PC-3 (cell line): ENCODE measurements around the gene BRF1. TPM values are rescaled to one million over a fixed set of nuclear protein-coding genes. Genes with fewer than 3 reads are reported as not detected.

ENCODE experiments used
- ATAC-seq: fragments of 200-7000 bp; cut with Tn5 transposase; 2 replicates; pipeline ENCODE4 v1.9.1; 2020; ENCODE audit warnings: mild to moderate bottlenecking, moderate library complexity
- BruUV-seq: library from RNA; stranded (reverse); fragments of 400-500 nt; replicated peaks from 2 replicates; lab custom pipeline; 2021; lab: Mats Ljungman, UMichigan
- CTCF ChIA-PET: fragments of 300-600 bp; sonication (Branson Sonifier 250); formaldehyde crosslinking; loops from one replicate; lab custom pipeline; 2022; ENCODE audit warnings: antibody characterized with exemption; lab: Charles Lee
- POLR2A ChIA-PET: fragments of 300-600 bp; sonication (Branson Sonifier 250); formaldehyde crosslinking; loops from one replicate; lab custom pipeline; 2022; ENCODE audit warnings: antibody characterized with exemption; ENCODE audit not compliant: unreplicated experiment; lab: Charles Lee
- DNase-seq: peaks from one replicate; pipeline ENCODE4 v3.0.0-alpha.2; 2015
- H2AFZ ChIP-seq: fragments of 300-600 bp; sonication (generic); 2 replicates; pipeline ENCODE4 v1.6.0; 2016; ENCODE audit warnings: antibody characterized with exemption, low read length
- H3F3A ChIP-seq: fragments of 300-600 bp; sonication (generic); one replicate; pipeline ENCODE4 v1.6.0; 2017; ENCODE audit warnings: antibody characterized with exemption, low read length, control low read depth, mild to moderate bottlenecking; ENCODE audit not compliant: unreplicated experiment
- H3K27ac ChIP-seq: fragments of 300-600 bp; sonication (generic); 2 replicates; pipeline ENCODE4 v1.5.1; 2016; ENCODE audit warnings: mild to moderate bottlenecking, low read length
- H3K27me3 ChIP-seq: fragments of 300-600 bp; sonication (generic); 2 replicates; pipeline ENCODE4 v1.6.1; 2016; ENCODE audit warnings: low read length, mixed read lengths
- H3K36me3 ChIP-seq: fragments of 300-600 bp; sonication (generic); 2 replicates; pipeline ENCODE4 v1.6.1; 2016; ENCODE audit warnings: low read depth, mixed run types, low read length, mixed read lengths
- H3K4me1 ChIP-seq: fragments of 300-600 bp; sonication (generic); 2 replicates; pipeline ENCODE4 v1.5.1; 2016; ENCODE audit warnings: low read length; ENCODE audit not compliant: insufficient read depth
- H3K4me2 ChIP-seq: fragments of 300-600 bp; sonication (generic); 2 replicates; pipeline ENCODE4 v1.6.0; 2016; ENCODE audit warnings: low read length
- H3K4me3 ChIP-seq: fragments of 300-600 bp; sonication (generic); 2 replicates; pipeline ENCODE4 v1.5.1; 2016; ENCODE audit warnings: mild to moderate bottlenecking, low read length, mixed read lengths
- H3K79me2 ChIP-seq: fragments of 300-600 bp; sonication (generic); 2 replicates; pipeline ENCODE4 v1.6.1; 2017; ENCODE audit warnings: low read length, mixed read lengths
- H3K9ac ChIP-seq: fragments of 300-600 bp; sonication (generic); 2 replicates; pipeline ENCODE4 v1.6.0; 2016; ENCODE audit warnings: mild to moderate bottlenecking, low read length
- H3K9me2 ChIP-seq: fragments of 300-600 bp; sonication (generic); replicated peaks from 2 replicates; pipeline ENCODE4 v1.6.1; 2016; ENCODE audit warnings: mixed run types, low read length, mixed read lengths
- H3K9me3 ChIP-seq: fragments of 300-600 bp; sonication (generic); 2 replicates; pipeline ENCODE4 v1.6.1; 2016; ENCODE audit warnings: low read length, mixed read lengths
- H4K20me1 ChIP-seq: fragments of 300-600 bp; sonication (generic); 2 replicates; pipeline ENCODE4 v1.6.1; 2016; ENCODE audit warnings: low read length, mixed read lengths
- CTCF ChIP-seq: fragments of 300-600 bp; sonication (generic); conservative IDR thresholded peaks from 2 replicates; pipeline ENCODE4 v1.5.1; 2017; ENCODE audit warnings: antibody characterized with exemption, low read depth, mild to moderate bottlenecking, low read length
- EZH2 ChIP-seq: fragments of 300-600 bp; sonication (generic); IDR thresholded peaks from one replicate; pipeline ENCODE4 v1.6.1; 2017; ENCODE audit warnings: antibody characterized with exemption, mild to moderate bottlenecking, low read length; ENCODE audit not compliant: unreplicated experiment
- EZH2phosphoT487 ChIP-seq: fragments of 300-600 bp; sonication (generic); IDR thresholded peaks from 2 replicates; pipeline ENCODE4 v1.6.1; 2018; ENCODE audit warnings: mild to moderate bottlenecking, antibody characterized with exemption, low read length, borderline replicate concordance
- intact Hi-C: fragments of 100-400 bp; cut with micrococcal nuclease; formaldehyde crosslinking; loops from 2 replicates; pipeline ENCODE4 v1.9.0; 2023
- total RNA-seq: library from RNA; depleted of rRNA; stranded (reverse); fragments of >200 nt; gene quantifications from 2 replicates; pipeline ENCODE4 v1.2.3, GENCODE V29; 2014

BRF1 gene
- total RNA-seq, 1 experiment from 2014 or later: 55.8 TPM

- H3F3A ChIP-seq: no peaks in the 10 kb centered on the region
- H2AFZ ChIP-seq: no peak overlapping the region
- no peak overlapping the region for H3K9ac ChIP-seq
- no peaks in the 10 kb centered on the region for H4K20me1 ChIP-seq
- no peak overlapping the region for H3K4me3 ChIP-seq
- H3K79me2 ChIP-seq: peaks cover 63% of the 10 kb centered on the region
- DNase-seq (no peak), ATAC-seq (no peak)
- H3K9me3 ChIP-seq: no peaks in the 10 kb centered on the region
- H3K27me3 ChIP-seq: no peaks in the 10 kb centered on the region
- TF ChIP-seq EZH2 (no peak), CTCF (no peak), EZH2phosphoT487 (no peak)
- intact Hi-C loops: no loop called here
- ChIA-PET CTCF (no interaction called here), POLR2A (no interaction called here)
- no peaks in the 10 kb centered on the region for H3K36me3 ChIP-seq
- H3K4me2 ChIP-seq: peak overlapping the region; percentile 99; the same call in 1 of the 2 replicates
- no peak overlapping the region for H3K27ac ChIP-seq
- H3K4me1 ChIP-seq: peaks cover 23% of the 10 kb centered on the region; the same call in 1 of the 2 replicates
- BruUV-seq: no TSS peak
- H3K9me2 ChIP-seq: no peaks in the 10 kb centered on the region
Measured at GRCh38 chr14:105316968-105317510, 16.2 kb upstream of the BRF1 start.

DNA sequence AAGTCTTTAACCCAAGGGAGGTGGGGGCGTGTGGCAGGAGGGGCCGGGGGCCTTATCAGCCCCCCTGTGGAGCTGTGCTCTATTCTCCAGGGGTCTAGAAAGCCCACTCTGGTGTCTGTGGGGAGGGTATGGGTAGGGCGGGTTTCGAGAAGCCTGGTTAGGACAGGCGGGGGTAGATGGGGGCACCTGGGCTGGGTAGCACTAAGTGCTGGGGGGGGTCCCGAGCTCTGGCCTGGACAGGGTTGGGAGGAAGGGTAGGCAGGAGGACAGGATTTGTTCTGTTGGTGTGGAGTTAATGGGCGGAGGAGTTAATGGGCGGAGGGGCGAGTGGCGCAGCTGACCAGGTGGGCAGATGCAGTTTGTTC, 15.8 kb upstream of the BRF1 start:
- no peak overlapping the region for H3K9ac ChIP-seq
- H3K4me3 ChIP-seq: peak overlapping the region; percentile 87
- TF ChIP-seq EZH2 (no peak), CTCF (no peak), EZH2phosphoT487 (no peak)
- H3K36me3 ChIP-seq: no peaks in the 10 kb centered on the region
- H2AFZ ChIP-seq: no peak overlapping the region
- no peak for ATAC-seq
- H3K27ac ChIP-seq: no peak overlapping the region
- ChIA-PET POLR2A (no interaction called here), CTCF (no interaction called here)
- BruUV-seq: no TSS peak
- H3K9me2 ChIP-seq: no peaks in the 10 kb centered on the region
- peaks cover 59% of the 10 kb centered on the region for H3K79me2 ChIP-seq
- no peaks in the 10 kb centered on the region for H4K20me1 ChIP-seq
- no peaks in the 10 kb centered on the region for H3K27me3 ChIP-seq
- no peaks in the 10 kb centered on the region for H3K9me3 ChIP-seq
- H3F3A ChIP-seq: no peaks in the 10 kb centered on the region
- peak overlapping the region; percentile 99 for H3K4me2 ChIP-seq
- intact Hi-C loops: no loop called here
- DNase-seq: no peak
- H3K4me1 ChIP-seq: peaks cover 23% of the 10 kb centered on the region; the same call in 1 of the 2 replicates

DNA sequence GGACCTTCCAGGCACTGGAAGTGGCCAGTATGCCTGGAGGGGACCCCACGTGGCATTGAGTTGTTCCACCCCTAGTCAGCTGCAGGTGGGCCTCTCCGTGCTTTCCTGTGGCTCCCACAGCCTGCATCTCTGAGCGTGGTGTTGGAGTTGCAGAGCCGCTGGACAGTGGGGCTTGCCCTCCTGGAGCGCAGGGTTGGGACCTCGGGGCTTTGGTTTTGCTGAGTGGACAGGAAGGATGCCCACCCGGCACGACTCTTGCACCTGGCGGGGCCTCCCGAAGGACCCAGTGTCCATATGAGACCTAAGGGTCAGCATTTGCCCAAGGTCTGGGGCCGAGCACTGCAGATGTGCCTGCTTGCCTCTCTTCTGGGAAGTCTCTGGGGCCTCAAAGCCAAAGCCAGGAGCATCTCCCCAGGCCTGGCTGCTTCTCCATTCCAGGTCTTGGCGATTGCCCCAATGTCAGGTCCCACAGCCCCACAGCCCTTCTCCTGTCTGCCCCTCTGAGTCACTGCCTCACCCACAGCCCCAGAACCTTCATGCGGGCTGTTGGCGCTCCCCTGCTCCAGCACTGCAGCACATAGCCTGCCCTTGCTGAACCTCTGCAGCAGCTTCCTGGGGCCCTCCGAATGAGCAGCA, 15.3 kb upstream of the BRF1 start:
- TF ChIP-seq EZH2phosphoT487 (no peak), EZH2 (no peak), CTCF (no peak)
- ATAC-seq (peak; percentile 24), DNase-seq (peak; percentile 30)
- Histone ChIP-seq H3K27me3 (no peaks in the 10 kb centered on the region), H3K27ac (no peak overlapping the region), H3K79me2 (peaks cover 54% of the 10 kb centered on the region), H3K4me3 (peak overlapping the region; percentile 87), H3K36me3 (no peaks in the 10 kb centered on the region), H3K4me2 (peak overlapping the region; percentile 99), H3K9me2 (no peaks in the 10 kb centered on the region), H4K20me1 (no peaks in the 10 kb centered on the region), H3K9me3 (no peaks in the 10 kb centered on the region), H3K4me1 (peaks cover 23% of the 10 kb centered on the region; the same call in 1 of the 2 replicates), H2AFZ (peak overlapping the region; percentile 64; the same call in 1 of the 2 replicates), H3F3A (no peaks in the 10 kb centered on the region), H3K9ac (peak overlapping the region; percentile 34)
- CTCF ChIA-PET: no interaction called here
- BruUV-seq: TSS peak; percentile 21
- intact Hi-C loops: no loop called here
- POLR2A ChIA-PET: no interaction called here
